Measurements from ENCODE around the gene PKN1. TPM values are rescaled to one million over a fixed set of nuclear protein-coding genes. Genes with fewer than 3 reads are reported as not detected.

Gene PKN1
- total and polyA plus RNA-seq, 9 of the 15 experiments (the other 6 are each of a cell fraction or from before 2014, with no cell fraction given) = 0.30 to 228 (median 77.5) TPM

- TF ChIP-seq, protein P1, sequence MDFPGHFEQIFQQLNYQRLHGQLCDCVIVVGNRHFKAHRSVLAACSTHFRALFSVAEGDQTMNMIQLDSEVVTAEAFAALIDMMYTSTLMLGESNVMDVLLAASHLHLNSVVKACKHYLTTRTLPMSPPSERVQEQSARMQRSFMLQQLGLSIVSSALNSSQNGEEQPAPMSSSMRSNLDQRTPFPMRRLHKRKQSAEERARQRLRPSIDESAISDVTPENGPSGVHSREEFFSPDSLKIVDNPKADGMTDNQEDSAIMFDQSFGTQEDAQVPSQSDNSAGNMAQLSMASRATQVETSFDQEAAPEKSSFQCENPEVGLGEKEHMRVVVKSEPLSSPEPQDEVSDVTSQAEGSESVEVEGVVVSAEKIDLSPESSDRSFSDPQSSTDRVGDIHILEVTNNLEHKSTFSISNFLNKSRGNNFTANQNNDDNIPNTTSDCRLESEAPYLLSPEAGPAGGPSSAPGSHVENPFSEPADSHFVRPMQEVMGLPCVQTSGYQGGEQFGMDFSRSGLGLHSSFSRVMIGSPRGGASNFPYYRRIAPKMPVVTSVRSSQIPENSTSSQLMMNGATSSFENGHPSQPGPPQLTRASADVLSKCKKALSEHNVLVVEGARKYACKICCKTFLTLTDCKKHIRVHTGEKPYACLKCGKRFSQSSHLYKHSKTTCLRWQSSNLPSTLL (IDR thresholded peaks at IDR 0.05) = no peak
- TF ChIP-seq ZNF778 (CRISPR knock-in tag; IDR thresholded peaks at IDR 0.05) = no peak
- TF ChIP-seq, protein P2, sequence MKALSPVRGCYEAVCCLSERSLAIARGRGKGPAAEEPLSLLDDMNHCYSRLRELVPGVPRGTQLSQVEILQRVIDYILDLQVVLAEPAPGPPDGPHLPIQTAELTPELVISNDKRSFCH (CRISPR knock-in tag; IDR thresholded peaks at IDR 0.05) = no peak
- TF ChIP-seq, protein P2 (tag; IDR thresholded peaks at IDR 0.05) = no peak
- TF ChIP-seq CCAR2 (IDR thresholded peaks at IDR 0.05; ENCODE audit: low read depth, low read length) = no peak
- TF ChIP-seq BRF1 (IDR thresholded peaks at IDR 0.05; ENCODE audit: borderline replicate concordance, extremely low read depth, insufficient read length) = no peak
- TF ChIP-seq, protein P3, sequence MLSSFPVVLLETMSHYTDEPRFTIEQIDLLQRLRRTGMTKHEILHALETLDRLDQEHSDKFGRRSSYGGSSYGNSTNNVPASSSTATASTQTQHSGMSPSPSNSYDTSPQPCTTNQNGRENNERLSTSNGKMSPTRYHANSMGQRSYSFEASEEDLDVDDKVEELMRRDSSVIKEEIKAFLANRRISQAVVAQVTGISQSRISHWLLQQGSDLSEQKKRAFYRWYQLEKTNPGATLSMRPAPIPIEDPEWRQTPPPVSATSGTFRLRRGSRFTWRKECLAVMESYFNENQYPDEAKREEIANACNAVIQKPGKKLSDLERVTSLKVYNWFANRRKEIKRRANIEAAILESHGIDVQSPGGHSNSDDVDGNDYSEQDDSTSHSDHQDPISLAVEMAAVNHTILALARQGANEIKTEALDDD (IDR thresholded peaks at IDR 0.05) = no peak
- TF ChIP-seq MTA2 (IDR thresholded peaks at IDR 0.05; ENCODE audit: low read depth) = peak; percentile 15; the same call in 1 of the 2 replicates
- no peak for TF ChIP-seq JUNB (CRISPR knock-in tag; conservative IDR thresholded peaks at IDR 0.05)
- no peak for TF ChIP-seq SRSF1 (IDR thresholded peaks at IDR 0.05; ENCODE audit: low read depth, low read length)
- no peak for TF ChIP-seq ZEB2 (IDR thresholded peaks at IDR 0.05)
- TF ChIP-seq HMGN3 (IDR thresholded peaks at IDR 0.05; ENCODE audit: borderline replicate concordance, extremely low read depth, insufficient read length, low read depth, low read length) = no peak
- TF ChIP-seq KDM1A (IDR thresholded peaks at IDR 0.05) = no peak
- no peak for TF ChIP-seq ZNF699 (CRISPR knock-in tag; IDR thresholded peaks at IDR 0.05; ENCODE audit: insufficient replicate concordance)
Measured at GRCh38 chr19:14419106-14419813, 13.8 kb upstream of the PKN1 start, which contains the start of gene DDX39A (continued).
